Erythroblast (primary cell): ENCODE results near the gene TNFSF13B.

Experiments
- GATA1 ChIP-seq: IDR thresholded peaks from 2 replicates; pipeline ENCODE4 v1.6.1; 2011; ENCODE audit warnings: low read depth, mild to moderate bottlenecking, control low read depth, low read length, moderate library complexity
- POLR2A ChIP-seq: IDR thresholded peaks from 2 replicates; pipeline ENCODE4 v1.6.1; 2011; ENCODE audit warnings: mild to moderate bottlenecking, low read length

- TF ChIP-seq POLR2A: no peak
- TF ChIP-seq GATA1: no peak
Measured at GRCh38 chr13:108352599-108352998, 83.1 kb downstream of the TNFSF13B start.
